ENCODE data around the gene REPS1. TPM values are rescaled to one million over a fixed set of nuclear protein-coding genes. Genes with fewer than 3 reads are reported as not detected.

The REPS1 gene
- total and polyA plus RNA-seq, 2 donors (not counting 1 experiment from before 2014, with no cell fraction given), result 38.1 to 57.1 TPM

DNA sequence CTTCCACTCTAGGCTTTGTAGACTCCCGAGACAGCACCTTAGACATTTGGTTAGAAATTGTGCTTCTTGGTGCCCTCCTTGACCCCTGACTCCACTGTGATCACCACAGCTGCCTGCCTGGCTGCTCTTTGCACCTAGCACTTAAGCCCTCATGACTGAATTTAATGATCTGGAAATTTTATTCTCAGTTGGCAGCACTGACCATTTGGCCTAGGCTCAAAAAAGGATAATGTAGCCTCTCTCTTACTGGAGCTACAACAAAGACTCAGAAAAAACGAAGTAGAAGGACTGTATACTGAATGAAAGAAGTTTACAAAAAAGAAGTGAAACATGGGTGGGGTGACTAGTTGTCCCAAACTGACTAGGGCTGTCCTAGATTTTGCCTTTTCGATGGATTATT is 29.2 kb upstream of the REPS1 start:
- Histone ChIP-seq H2AFZ (ENCODE audit: insufficient read depth, low read depth, low read length, poor library complexity, severe bottlenecking) (peak overlapping the region; percentile 60), H3K4me2 (replicated peaks; ENCODE audit: low read depth, low read length, poor library complexity, severe bottlenecking) (no peak overlapping the region), H3K27me3 (replicated peaks in 1 of 4; ENCODE audit: control extremely low read depth in 1 of 4, control insufficient read depth in 3 of 4, insufficient read depth in 4 of 4, low read length in 3 of 4) (no peaks in the 10 kb centered on the region), H3K36me3 (replicated peaks in 1 of 2; ENCODE audit: control extremely low read depth in 1 of 2, control insufficient read depth in 1 of 2, extremely low read depth in 1 of 2, insufficient read depth in 2 of 2, low read length in 1 of 2) (no peaks in the 10 kb centered on the region), H3K4me1 (ENCODE audit: control insufficient read depth in 2 of 2, insufficient read depth in 2 of 2, low read length in 2 of 2) (peaks cover 14 to 17% of the 10 kb centered on the region in 2 donors), H3K4me3 (ENCODE audit: control extremely low read depth in 1 of 5, extremely low read depth in 1 of 5, insufficient read depth in 1 of 5, low read depth in 2 of 5, low read length in 4 of 5) (no peak overlapping the region), H3K9ac (ENCODE audit: low read length) (no peak overlapping the region), H3K9me3 (ENCODE audit: control extremely low read depth in 1 of 3, control insufficient read depth in 2 of 3, insufficient read depth in 1 of 3, low read length in 2 of 3) (no peaks in the 10 kb centered on the region), H3K79me2 (ENCODE audit: control insufficient read depth, insufficient read depth, low read length) (no peaks in the 10 kb centered on the region), H3K27ac (ENCODE audit: low read length in 2 of 2) (no peak overlapping the region), H4K20me1 (ENCODE audit: control insufficient read depth, insufficient read depth, low read length, poor library complexity, severe bottlenecking) (no peaks in the 10 kb centered on the region)
- intact Hi-C loops (cut with micrococcal nuclease), result no loop called here
- H3K4me1 Mint-ChIP-seq, result peaks cover 20% of the 10 kb centered on the region
- H3K27ac Mint-ChIP-seq, result peak overlapping the region; percentile 1
- peaks cover 4% of the 10 kb centered on the region for H3K27me3 Mint-ChIP-seq
- DNase-seq, result no peak
- H3K9me3 Mint-ChIP-seq (ENCODE audit: insufficient read depth), result no peaks in the 10 kb centered on the region
- TF ChIP-seq, protein P1, sequence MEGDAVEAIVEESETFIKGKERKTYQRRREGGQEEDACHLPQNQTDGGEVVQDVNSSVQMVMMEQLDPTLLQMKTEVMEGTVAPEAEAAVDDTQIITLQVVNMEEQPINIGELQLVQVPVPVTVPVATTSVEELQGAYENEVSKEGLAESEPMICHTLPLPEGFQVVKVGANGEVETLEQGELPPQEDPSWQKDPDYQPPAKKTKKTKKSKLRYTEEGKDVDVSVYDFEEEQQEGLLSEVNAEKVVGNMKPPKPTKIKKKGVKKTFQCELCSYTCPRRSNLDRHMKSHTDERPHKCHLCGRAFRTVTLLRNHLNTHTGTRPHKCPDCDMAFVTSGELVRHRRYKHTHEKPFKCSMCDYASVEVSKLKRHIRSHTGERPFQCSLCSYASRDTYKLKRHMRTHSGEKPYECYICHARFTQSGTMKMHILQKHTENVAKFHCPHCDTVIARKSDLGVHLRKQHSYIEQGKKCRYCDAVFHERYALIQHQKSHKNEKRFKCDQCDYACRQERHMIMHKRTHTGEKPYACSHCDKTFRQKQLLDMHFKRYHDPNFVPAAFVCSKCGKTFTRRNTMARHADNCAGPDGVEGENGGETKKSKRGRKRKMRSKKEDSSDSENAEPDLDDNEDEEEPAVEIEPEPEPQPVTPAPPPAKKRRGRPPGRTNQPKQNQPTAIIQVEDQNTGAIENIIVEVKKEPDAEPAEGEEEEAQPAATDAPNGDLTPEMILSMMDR (IDR thresholded peaks at IDR 0.05), result no peak
- TF ChIP-seq EZH2 (IDR thresholded peaks at IDR 0.05; ENCODE audit: borderline replicate concordance, insufficient read depth, low read depth, low read length, poor library complexity, severe bottlenecking), result no peak
- ChIA-PET CTCF (no interaction called here), POLR2A (no interaction called here)
- H3K4me3 Mint-ChIP-seq, result peak overlapping the region; percentile 36
- ATAC-seq (ENCODE audit: low read depth), result no peak
- WGBS (ENCODE audit: insufficient coverage), result 88% methylated on average over 2 of the region's 3 CpGs

DNA sequence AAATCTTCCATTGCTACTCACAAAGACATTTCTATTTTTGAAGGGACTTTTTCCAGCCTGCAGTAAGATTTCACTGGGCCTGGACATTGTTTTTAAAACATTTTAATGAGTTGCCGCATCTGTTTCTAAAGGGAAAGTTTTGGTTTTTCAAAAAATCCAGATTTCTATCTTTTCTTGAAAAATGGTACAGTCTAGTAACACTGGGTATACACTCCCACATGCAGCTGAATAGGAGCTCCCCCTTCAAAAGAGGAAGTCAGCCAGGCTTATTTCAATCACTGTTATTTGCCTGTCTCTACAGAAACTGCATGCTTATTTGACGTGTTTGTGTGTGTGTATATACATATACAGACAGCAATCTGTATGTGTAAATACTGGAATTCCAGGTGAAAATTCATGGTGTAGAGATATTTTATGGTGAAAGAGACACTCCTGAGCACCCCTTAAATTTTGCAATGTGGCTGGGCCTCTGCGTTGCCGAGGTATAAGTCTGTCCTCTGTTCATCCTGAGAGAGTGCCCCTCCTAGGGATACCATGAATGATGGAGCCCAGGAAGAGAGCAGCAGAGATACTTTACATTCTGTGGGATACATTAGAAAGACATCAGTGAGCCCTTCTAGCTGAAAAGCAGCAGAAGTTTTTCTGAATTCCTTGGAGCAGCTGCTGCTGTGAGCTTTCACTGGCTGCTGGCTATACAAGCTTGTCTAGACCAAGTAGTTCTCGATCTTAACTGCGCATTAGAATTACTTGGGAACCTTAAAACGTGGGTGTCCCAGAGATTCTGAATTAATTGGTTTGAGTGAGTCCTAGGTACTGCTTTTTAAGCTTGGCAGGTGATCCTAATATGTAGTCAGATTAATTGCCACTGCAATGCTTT is 28.5 kb upstream of the REPS1 start:
- 77% methylated on average over 4 of the region's 7 CpGs for WGBS (ENCODE audit: insufficient coverage)
- DNase-seq, result peak; percentile 57
- intact Hi-C loops (cut with micrococcal nuclease), result no loop called here

More for the DNA sequence above, 28.5 kb upstream of the REPS1 start:
- H3K4me2 ChIP-seq (replicated peaks; ENCODE audit: low read depth, low read length, poor library complexity, severe bottlenecking), result peak overlapping the region; percentile 43
- no peaks in the 10 kb centered on the region for H3K79me2 ChIP-seq (ENCODE audit: control insufficient read depth, insufficient read depth, low read length)
- ChIA-PET POLR2A (no interaction called here), CTCF (interaction anchor here (1.5 kb wide), 1 partner anchor 13 kb away, joined by 3 read pairs; no protein-coding TSS in a partner anchor)
- H3K9me3 ChIP-seq (ENCODE audit: control extremely low read depth in 1 of 3, control insufficient read depth in 2 of 3, insufficient read depth in 1 of 3, low read length in 2 of 3), result no peaks in the 10 kb centered on the region
- no peak overlapping the region for H3K4me3 ChIP-seq (ENCODE audit: control extremely low read depth in 1 of 5, extremely low read depth in 1 of 5, insufficient read depth in 1 of 5, low read depth in 2 of 5, low read length in 4 of 5)
- H3K27me3 Mint-ChIP-seq, result peaks cover 4% of the 10 kb centered on the region
- H3K27ac ChIP-seq (ENCODE audit: low read length in 2 of 2), result no peak overlapping the region
- ATAC-seq (ENCODE audit: low read depth), result peak; percentile 91
- no peaks in the 10 kb centered on the region for H4K20me1 ChIP-seq (ENCODE audit: control insufficient read depth, insufficient read depth, low read length, poor library complexity, severe bottlenecking)
- no peaks in the 10 kb centered on the region for H3K9me3 Mint-ChIP-seq (ENCODE audit: insufficient read depth)
- H3K9ac ChIP-seq (ENCODE audit: low read length), result no peak overlapping the region
- H3K27me3 ChIP-seq (replicated peaks in 1 of 4; ENCODE audit: control extremely low read depth in 1 of 4, control insufficient read depth in 3 of 4, insufficient read depth in 4 of 4, low read length in 3 of 4), result no peaks in the 10 kb centered on the region
- no peak for TF ChIP-seq EZH2 (IDR thresholded peaks at IDR 0.05; ENCODE audit: borderline replicate concordance, insufficient read depth, low read depth, low read length, poor library complexity, severe bottlenecking)
- TF ChIP-seq, protein P1 (IDR thresholded peaks at IDR 0.05), result no peak
- no peaks in the 10 kb centered on the region for H3K36me3 ChIP-seq (replicated peaks in 1 of 2; ENCODE audit: control extremely low read depth in 1 of 2, control insufficient read depth in 1 of 2, extremely low read depth in 1 of 2, insufficient read depth in 2 of 2, low read length in 1 of 2)
- H3K4me1 Mint-ChIP-seq, result peaks cover 20% of the 10 kb centered on the region
- H3K4me3 Mint-ChIP-seq, result peak overlapping the region; percentile 72
- H3K27ac Mint-ChIP-seq, result peak overlapping the region; percentile 50
- H3K4me1 ChIP-seq (ENCODE audit: control insufficient read depth in 2 of 2, insufficient read depth in 2 of 2, low read length in 2 of 2), result peaks cover 14 to 17% of the 10 kb centered on the region in 2 donors
- H2AFZ ChIP-seq (ENCODE audit: insufficient read depth, low read depth, low read length, poor library complexity, severe bottlenecking), result peak overlapping the region; percentile 60
